Fibroblast of skin of right biceps (primary cell): ENCODE results near the gene DGLUCY.
A peak's percentile ranks its signal among the peaks of the same experiment; 100 is the strongest.
"Not testable (repeated sequence)": the region's sequence is repeated elsewhere in the genome, so short reads cannot be mapped to it uniquely, and the experiment has no call there.

Source experiments
- DNase-seq: peaks from one replicate; pipeline ENCODE4 v3.0.0-alpha.2; 2013

The DGLUCY gene

GRCh38 chr14:91173221-91173670 lies 59.4 kb downstream of the DGLUCY start:
- DNase-seq: peak; percentile 70

GRCh38 chr14:91173904-91174303 lies 60.0 kb downstream of the DGLUCY start:
- DNase-seq: no peak

- DNase-seq: no peak
Observed at GRCh38 chr14:91175291-91176201, 61.7 kb downstream of the DGLUCY start.

- peak; percentile 62 for DNase-seq
Observed at GRCh38 chr14:91177073-91178034, 63.5 kb downstream of the DGLUCY start.

- DNase-seq: no peak
Observed at GRCh38 chr14:91180611-91181010, 66.7 kb downstream of the DGLUCY start.

GRCh38 chr14:91182753-91183152 lies 68.9 kb downstream of the DGLUCY start:
- not testable (repeated sequence) for DNase-seq

- no peak for DNase-seq
Observed at GRCh38 chr14:91184559-91184958, 70.7 kb downstream of the DGLUCY start.

- peak; percentile 32 for DNase-seq
Observed at GRCh38 chr14:91185721-91186120, 71.8 kb downstream of the DGLUCY start.

- peak; percentile 38 for DNase-seq
Observed at GRCh38 chr14:91186515-91187066, 72.7 kb downstream of the DGLUCY start.

- no peak for DNase-seq
Observed at GRCh38 chr14:91187271-91187670, 73.4 kb downstream of the DGLUCY start.

GRCh38 chr14:91190853-91191252 lies 77.0 kb downstream of the DGLUCY start:
- DNase-seq: no peak

GRCh38 chr14:91193069-91193468 lies 79.2 kb downstream of the DGLUCY start:
- no peak for DNase-seq

- no peak for DNase-seq
Observed at GRCh38 chr14:91195881-91196280, 82.0 kb downstream of the DGLUCY start.

- DNase-seq: no peak
Observed at GRCh38 chr14:91197631-91198030, 83.8 kb downstream of the DGLUCY start.

- DNase-seq: not testable (repeated sequence)
Observed at GRCh38 chr14:91200802-91201201, 86.9 kb downstream of the DGLUCY start.

- peak; percentile 7 for DNase-seq
Observed at GRCh38 chr14:91202234-91202974, 88.5 kb downstream of the DGLUCY start.

- no peak for DNase-seq
Observed at GRCh38 chr14:91204657-91205056, 90.8 kb downstream of the DGLUCY start.

GRCh38 chr14:91205459-91205858 lies 91.6 kb downstream of the DGLUCY start:
- peak; percentile 14 for DNase-seq

- DNase-seq: no peak
Observed at GRCh38 chr14:91207008-91207407, 93.1 kb downstream of the DGLUCY start.

GRCh38 chr14:91211017-91211416 lies 97.1 kb downstream of the DGLUCY start:
- no peak for DNase-seq

GRCh38 chr14:91214306-91214705 lies 100.4 kb downstream of the DGLUCY start:
- no peak for DNase-seq

GRCh38 chr14:91215381-91215780 lies 101.5 kb downstream of the DGLUCY start:
- no peak for DNase-seq
